ENCODE measurements around the gene GCNT2.

GCNT2 gene

DNA sequence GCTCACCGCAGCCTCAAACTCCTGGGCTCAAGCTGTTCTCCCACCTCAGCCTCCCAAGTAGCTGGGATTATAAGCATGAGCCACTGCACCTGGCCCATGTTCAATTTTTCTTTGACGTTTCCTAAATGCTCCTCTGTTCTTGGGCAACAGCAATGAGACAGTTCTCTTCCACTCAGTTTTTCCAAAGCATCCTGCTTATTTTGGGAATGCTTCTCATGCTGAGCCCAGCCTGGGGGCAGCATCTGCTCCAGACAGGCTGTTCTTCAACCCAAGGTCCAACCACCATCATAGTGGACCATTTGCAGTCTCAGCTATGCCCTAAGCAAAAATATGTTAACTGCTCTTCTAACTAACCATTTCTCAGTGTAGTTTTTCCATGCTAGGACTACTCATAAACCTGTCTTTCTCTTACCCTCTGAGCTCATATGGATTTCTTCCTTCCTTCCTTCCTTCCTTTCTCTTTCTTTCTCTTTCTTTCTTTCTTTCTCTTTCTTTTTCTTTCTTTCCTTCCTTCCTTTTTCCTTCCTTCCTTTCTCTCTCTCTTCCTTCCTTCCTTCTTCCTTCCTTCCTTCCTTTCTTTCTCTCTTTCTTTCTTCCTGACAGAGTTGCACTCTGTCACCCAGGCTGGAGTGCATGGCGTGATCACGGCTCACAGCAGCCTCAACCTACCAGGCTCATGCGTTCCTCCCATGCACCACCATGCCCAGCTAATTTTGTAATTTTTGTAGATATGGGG, 48.4 kb downstream of the GCNT2 start:
- no peak for TF ChIP-seq EP300 (IDR thresholded peaks at IDR 0.05; ENCODE audit: borderline replicate concordance)
- TF ChIP-seq REST (IDR thresholded peaks at IDR 0.05; ENCODE audit: low read depth) = no peak
- TF ChIP-seq TAF1 (IDR thresholded peaks at IDR 0.05; ENCODE audit: low read depth) = no peak
- no peak for TF ChIP-seq USF1 (IDR thresholded peaks at IDR 0.05)
- TF ChIP-seq MAX (IDR thresholded peaks at IDR 0.05) = no peak
- TF ChIP-seq ZBTB7A (IDR thresholded peaks at IDR 0.05; ENCODE audit: low read depth) = no peak
- no peak for TF ChIP-seq CEBPB (IDR thresholded peaks at IDR 0.05)
- no peak for TF ChIP-seq NFIC (IDR thresholded peaks at IDR 0.05)
- no peak for TF ChIP-seq EGR1 (IDR thresholded peaks at IDR 0.05)
- no peak for TF ChIP-seq CREB1 (IDR thresholded peaks at IDR 0.05; ENCODE audit: low read depth)
- TF ChIP-seq FOXM1 (IDR thresholded peaks at IDR 0.05; ENCODE audit: borderline replicate concordance, low read depth) = no peak
- no peak for TF ChIP-seq TCF12 (IDR thresholded peaks at IDR 0.05; ENCODE audit: low read depth)
- TF ChIP-seq RAD21 (IDR thresholded peaks at IDR 0.05; ENCODE audit: low read depth) = no peak
- no peak for TF ChIP-seq TEAD4 (IDR thresholded peaks at IDR 0.05)
- no peak for TF ChIP-seq YY1 (IDR thresholded peaks at IDR 0.05; ENCODE audit: low read depth)

DNA sequence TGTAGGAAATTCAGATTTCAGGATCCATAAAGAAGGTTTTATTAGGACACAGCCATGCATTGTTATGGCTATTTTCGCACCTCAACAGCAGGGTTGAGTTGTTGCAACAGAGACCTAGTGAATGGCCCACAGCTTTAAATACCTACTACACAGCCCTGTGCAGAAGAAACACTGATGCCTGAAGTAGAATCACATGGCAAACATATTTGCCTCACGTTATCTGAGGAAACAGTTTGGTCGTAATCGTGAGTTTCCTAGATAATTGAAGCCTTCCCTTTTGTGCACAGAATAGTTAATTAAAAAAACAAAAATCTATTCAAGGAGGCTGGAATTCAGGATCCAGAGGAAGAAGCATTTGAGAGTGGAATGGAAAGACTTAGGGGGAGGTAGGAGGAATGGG, 55.1 kb downstream of the GCNT2 start:
- TF ChIP-seq NFIC (IDR thresholded peaks at IDR 0.05) = no peak
- TF ChIP-seq REST (IDR thresholded peaks at IDR 0.05; ENCODE audit: low read depth) = no peak
- no peak for TF ChIP-seq YY1 (IDR thresholded peaks at IDR 0.05; ENCODE audit: low read depth)
- TF ChIP-seq TCF12 (IDR thresholded peaks at IDR 0.05; ENCODE audit: low read depth) = no peak
- TF ChIP-seq ZBTB7A (IDR thresholded peaks at IDR 0.05; ENCODE audit: low read depth) = no peak
- TF ChIP-seq TEAD4 (IDR thresholded peaks at IDR 0.05) = no peak
- no peak for TF ChIP-seq EGR1 (IDR thresholded peaks at IDR 0.05)
- TF ChIP-seq RAD21 (IDR thresholded peaks at IDR 0.05; ENCODE audit: low read depth) = no peak
- no peak for TF ChIP-seq CREB1 (IDR thresholded peaks at IDR 0.05; ENCODE audit: low read depth)

DNA sequence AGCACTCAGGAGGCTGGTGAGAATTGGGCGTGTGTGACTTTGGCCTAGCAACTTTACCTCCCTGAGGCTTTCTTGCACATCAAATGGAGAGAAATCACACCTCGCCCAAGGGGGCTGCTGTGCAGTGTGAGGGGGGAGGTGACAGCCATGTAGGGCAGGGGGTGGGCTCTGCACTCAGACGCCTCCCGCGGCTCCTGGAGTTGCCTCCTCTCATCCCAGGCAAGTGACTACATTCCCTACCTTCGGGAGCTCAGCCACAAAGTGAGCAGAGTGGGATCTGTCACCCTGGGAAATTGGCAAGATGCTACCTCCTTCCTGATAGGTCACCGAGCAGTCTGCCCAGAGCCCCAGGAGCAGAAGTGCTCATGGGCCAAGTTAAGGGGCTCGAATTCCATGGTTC, 56.0 kb downstream of the GCNT2 start:
- TF ChIP-seq EP300 (IDR thresholded peaks at IDR 0.05; ENCODE audit: borderline replicate concordance) (no peak), EGR1 (IDR thresholded peaks at IDR 0.05) (no peak), ZBTB7A (IDR thresholded peaks at IDR 0.05; ENCODE audit: low read depth) (no peak), NFIC (IDR thresholded peaks at IDR 0.05) (no peak), REST (IDR thresholded peaks at IDR 0.05; ENCODE audit: low read depth) (no peak), MAX (IDR thresholded peaks at IDR 0.05) (no peak), CEBPB (IDR thresholded peaks at IDR 0.05) (no peak), TCF12 (IDR thresholded peaks at IDR 0.05; ENCODE audit: low read depth) (no peak), USF1 (IDR thresholded peaks at IDR 0.05) (no peak), TAF1 (IDR thresholded peaks at IDR 0.05; ENCODE audit: low read depth) (no peak)

- no peak for TF ChIP-seq NFIC (IDR thresholded peaks at IDR 0.05)
- no peak for TF ChIP-seq TAF1 (IDR thresholded peaks at IDR 0.05; ENCODE audit: low read depth)
- TF ChIP-seq TCF12 (IDR thresholded peaks at IDR 0.05; ENCODE audit: low read depth) = no peak
- TF ChIP-seq ZBTB7A (IDR thresholded peaks at IDR 0.05; ENCODE audit: low read depth) = no peak
- no peak for TF ChIP-seq EP300 (IDR thresholded peaks at IDR 0.05; ENCODE audit: borderline replicate concordance)
- TF ChIP-seq REST (IDR thresholded peaks at IDR 0.05; ENCODE audit: low read depth) = no peak
- no peak for TF ChIP-seq MAX (IDR thresholded peaks at IDR 0.05)
- TF ChIP-seq TEAD4 (IDR thresholded peaks at IDR 0.05) = no peak
- no peak for TF ChIP-seq RAD21 (IDR thresholded peaks at IDR 0.05; ENCODE audit: low read depth)
- TF ChIP-seq FOXM1 (IDR thresholded peaks at IDR 0.05; ENCODE audit: borderline replicate concordance, low read depth) = no peak
- TF ChIP-seq EGR1 (IDR thresholded peaks at IDR 0.05) = no peak
Measured at GRCh38 chr6:10578723-10579122, 57.6 kb downstream of the GCNT2 start.
